ENCODE measurements around the gene TCF4. TPM values are rescaled to one million over a fixed set of nuclear protein-coding genes. Genes with fewer than 3 reads are reported as not detected.

The TCF4 gene
- total and polyA plus RNA-seq, 8 donors: 5.1 to 187 (median 39.9) TPM

GRCh38 chr18:55310863-55311262, 277.1 kb downstream of the TCF4 start:
- intact Hi-C loops (cut with DNase I; ENCODE audit: low total_unique reads): no loop called here
- no peak overlapping the region for H3K27ac ChIP-seq
- TF ChIP-seq POLR2AphosphoS5 (IDR thresholded peaks at IDR 0.05): no peak
- no peak for TF ChIP-seq POLR2A (IDR thresholded peaks at IDR 0.05)
- no peak for TF ChIP-seq CTCF (IDR thresholded peaks at IDR 0.05)
- TF ChIP-seq EP300 (IDR thresholded peaks at IDR 0.05): no peak
- H3K4me3 ChIP-seq: no peak overlapping the region
- H3K4me1 ChIP-seq: peaks cover 0 to 20% (median 3%) of the 10 kb centered on the region in 4 donors
- no peak for DNase-seq
- H3K9me3 ChIP-seq: no peaks in the 10 kb centered on the region
- 71 to 85% (median 77%) methylated on average over 2 of the region's 2 CpGs for WGBS, 5 donors
- H3K36me3 ChIP-seq: no peaks in the 10 kb centered on the region
- H3K27me3 ChIP-seq: no peaks in the 10 kb centered on the region

- DNase-seq: no peak
- Histone ChIP-seq H3K9me3 (no peaks in the 10 kb centered on the region), H3K27me3 (no peaks in the 10 kb centered on the region), H3K36me3 (no peaks in the 10 kb centered on the region), H3K27ac (no peak overlapping the region), H3K4me3 (no peak overlapping the region), H3K4me1 (peaks cover 0 to 17% (median 4%) of the 10 kb centered on the region in 4 donors)
- intact Hi-C loops (cut with DNase I; ENCODE audit: low total_unique reads): no loop called here
- WGBS, 5 donors: 76 to 88% (median 81%) methylated on average over 4 of the region's 4 CpGs
- TF ChIP-seq CTCF (IDR thresholded peaks at IDR 0.05): no peak
These were observed 277.8 kb downstream of the TCF4 start for GRCh38 chr18:55310044-55310676.

GRCh38 chr18:55309249-55309648, 278.7 kb downstream of the TCF4 start:
- H3K9me3 ChIP-seq: no peaks in the 10 kb centered on the region
- H3K4me3 ChIP-seq: no peak overlapping the region
- H3K4me1 ChIP-seq: peaks cover 0 to 16% (median 4%) of the 10 kb centered on the region in 4 donors
- 92 to 98% (median 96%) methylated on average over 4 of the region's 4 CpGs for WGBS, 5 donors
- intact Hi-C loops (cut with DNase I; ENCODE audit: low total_unique reads): no loop called here
- H3K27me3 ChIP-seq: no peaks in the 10 kb centered on the region
- DNase-seq: no peak
- H3K36me3 ChIP-seq: no peaks in the 10 kb centered on the region
- no peak overlapping the region for H3K27ac ChIP-seq
- no peak for TF ChIP-seq EP300 (IDR thresholded peaks at IDR 0.05)

- no peak overlapping the region for H3K4me3 ChIP-seq
- H3K4me1 ChIP-seq: peaks cover 0 to 22% (median 9%) of the 10 kb centered on the region in 4 donors
- no peaks in the 10 kb centered on the region for H3K9me3 ChIP-seq
- intact Hi-C loops (cut with DNase I; ENCODE audit: low total_unique reads): no loop called here
- DNase-seq: no peak
- 74 to 78% (median 76%) methylated on average over 3 of the region's 3 CpGs for WGBS, 5 donors
- H3K27ac ChIP-seq: no peak overlapping the region
- no peaks in the 10 kb centered on the region for H3K27me3 ChIP-seq
- TF ChIP-seq POLR2A (IDR thresholded peaks at IDR 0.05) (no peak), EP300 (IDR thresholded peaks at IDR 0.05) (no peak), POLR2AphosphoS5 (IDR thresholded peaks at IDR 0.05) (no peak), CTCF (IDR thresholded peaks at IDR 0.05) (no peak)
- no peaks in the 10 kb centered on the region for H3K36me3 ChIP-seq
These were observed 280.5 kb downstream of the TCF4 start for GRCh38 chr18:55307505-55307904.

- 53 to 75% (median 64%) methylated on average over 2 of the region's 2 CpGs for WGBS, 5 donors
- Histone ChIP-seq H3K36me3 (no peaks in the 10 kb centered on the region), H3K27me3 (no peaks in the 10 kb centered on the region), H3K4me1 (peaks cover 0 to 26% (median 9%) of the 10 kb centered on the region in 4 donors), H3K27ac (no peak overlapping the region), H3K4me3 (no peak overlapping the region), H3K9me3 (no peaks in the 10 kb centered on the region)
- intact Hi-C loops (cut with DNase I; ENCODE audit: low total_unique reads): no loop called here
- TF ChIP-seq CTCF (IDR thresholded peaks at IDR 0.05): no peak
- no peak for TF ChIP-seq POLR2AphosphoS5 (IDR thresholded peaks at IDR 0.05)
- no peak for TF ChIP-seq POLR2A (IDR thresholded peaks at IDR 0.05)
- DNase-seq: no peak
These were observed 281.5 kb downstream of the TCF4 start for GRCh38 chr18:55306359-55307024.

All from stomach (tissue), 9 donors.